Measurements from ENCODE around the gene RARB. TPM values are rescaled to one million over a fixed set of nuclear protein-coding genes. Genes with fewer than 3 reads are reported as not detected.

Gene RARB
- total and polyA plus RNA-seq, 2 donors from 2014 or later = 8.3 to 14.7 TPM

- Histone ChIP-seq H3K4me3 (ENCODE audit: low read length in 3 of 3) (no peak overlapping the region), H3K9ac (ENCODE audit: low read length in 3 of 3) (no peak overlapping the region), H3K36me3 (ENCODE audit: control insufficient read depth in 2 of 3, insufficient read depth in 3 of 3, low read length in 3 of 3) (peaks cover 0 to 3% (median 0%) of the 10 kb centered on the region in 3 donors), H3K27me3 (ENCODE audit: control insufficient read depth, insufficient read depth, low read length) (no peaks in the 10 kb centered on the region), H3K4me1 (ENCODE audit: control insufficient read depth in 2 of 3, insufficient read depth in 2 of 3, low read depth in 1 of 3, low read length in 3 of 3) (no peaks in the 10 kb centered on the region), H3K27ac (ENCODE audit: low read depth in 2 of 2, low read length in 2 of 2) (no peak overlapping the region), H3K9me3 (ENCODE audit: control insufficient read depth in 2 of 3, insufficient read depth in 1 of 3, low read length in 3 of 3) (no peaks in the 10 kb centered on the region)
- TF ChIP-seq CTCF (IDR thresholded peaks at IDR 0.05; ENCODE audit: borderline replicate concordance, extremely low read depth, insufficient read depth) = no peak
- intact Hi-C loops (cut with DNase I) = no loop called here
- DNase-seq = no peak
- no peak for FAIRE-seq
Observed at GRCh38 chr3:25564075-25564474, 136.0 kb downstream of the RARB start.

- FAIRE-seq = no peak
- intact Hi-C loops (cut with DNase I) = no loop called here
- no peak overlapping the region for H3K4me3 ChIP-seq (ENCODE audit: low read length in 3 of 3)
- H3K9me3 ChIP-seq (ENCODE audit: control insufficient read depth in 2 of 3, insufficient read depth in 1 of 3, low read length in 3 of 3) = no peaks in the 10 kb centered on the region
- no peak overlapping the region for H3K9ac ChIP-seq (ENCODE audit: low read length in 3 of 3)
- DNase-seq = no peak
- no peak overlapping the region for H3K27ac ChIP-seq (ENCODE audit: low read depth in 2 of 2, low read length in 2 of 2)
- no peaks in the 10 kb centered on the region for H3K27me3 ChIP-seq (ENCODE audit: control insufficient read depth, insufficient read depth, low read length)
- peaks cover 0 to 2% (median 0%) of the 10 kb centered on the region in 3 donors for H3K4me1 ChIP-seq (ENCODE audit: control insufficient read depth in 2 of 3, insufficient read depth in 2 of 3, low read depth in 1 of 3, low read length in 3 of 3)
- no peak for TF ChIP-seq CTCF (IDR thresholded peaks at IDR 0.05; ENCODE audit: borderline replicate concordance, extremely low read depth, insufficient read depth)
- H3K36me3 ChIP-seq (ENCODE audit: control insufficient read depth in 2 of 3, insufficient read depth in 3 of 3, low read length in 3 of 3) = peaks cover 0 to 3% (median 0%) of the 10 kb centered on the region in 3 donors
Observed at GRCh38 chr3:25565807-25566206, 137.7 kb downstream of the RARB start.

GRCh38 chr3:25566358-25566920 is 138.4 kb downstream of the RARB start:
- intact Hi-C loops (cut with DNase I) = no loop called here
- H3K9me3 ChIP-seq (ENCODE audit: control insufficient read depth in 2 of 3, insufficient read depth in 1 of 3, low read length in 3 of 3) = no peaks in the 10 kb centered on the region
- no peak overlapping the region for H3K9ac ChIP-seq (ENCODE audit: low read length in 3 of 3)
- no peak for TF ChIP-seq CTCF (IDR thresholded peaks at IDR 0.05; ENCODE audit: borderline replicate concordance, extremely low read depth, insufficient read depth)
- no peak overlapping the region for H3K4me3 ChIP-seq (ENCODE audit: low read length in 3 of 3)
- no peaks in the 10 kb centered on the region for H3K27me3 ChIP-seq (ENCODE audit: control insufficient read depth, insufficient read depth, low read length)
- peaks cover 0 to 2% (median 0%) of the 10 kb centered on the region in 3 donors for H3K4me1 ChIP-seq (ENCODE audit: control insufficient read depth in 2 of 3, insufficient read depth in 2 of 3, low read depth in 1 of 3, low read length in 3 of 3)
- peaks cover 0 to 3% (median 0%) of the 10 kb centered on the region in 3 donors for H3K36me3 ChIP-seq (ENCODE audit: control insufficient read depth in 2 of 3, insufficient read depth in 3 of 3, low read length in 3 of 3)
- DNase-seq (no peak), FAIRE-seq (no peak)
- H3K27ac ChIP-seq (ENCODE audit: low read depth in 2 of 2, low read length in 2 of 2) = no peak overlapping the region

- H3K27ac ChIP-seq (ENCODE audit: low read depth in 2 of 2, low read length in 2 of 2) = no peak overlapping the region
- no peak overlapping the region for H3K4me3 ChIP-seq (ENCODE audit: low read length in 3 of 3)
- peaks cover 0 to 3% (median 0%) of the 10 kb centered on the region in 3 donors for H3K36me3 ChIP-seq (ENCODE audit: control insufficient read depth in 2 of 3, insufficient read depth in 3 of 3, low read length in 3 of 3)
- H3K9ac ChIP-seq (ENCODE audit: low read length in 3 of 3) = no peak overlapping the region
- H3K4me1 ChIP-seq (ENCODE audit: control insufficient read depth in 2 of 3, insufficient read depth in 2 of 3, low read depth in 1 of 3, low read length in 3 of 3) = peaks cover 0 to 2% (median 0%) of the 10 kb centered on the region in 3 donors
- TF ChIP-seq CTCF (IDR thresholded peaks at IDR 0.05; ENCODE audit: borderline replicate concordance, extremely low read depth, insufficient read depth) = no peak
- no peak for FAIRE-seq
- intact Hi-C loops (cut with DNase I) = no loop called here
- DNase-seq = no peak
- no peaks in the 10 kb centered on the region for H3K9me3 ChIP-seq (ENCODE audit: control insufficient read depth in 2 of 3, insufficient read depth in 1 of 3, low read length in 3 of 3)
- no peaks in the 10 kb centered on the region for H3K27me3 ChIP-seq (ENCODE audit: control insufficient read depth, insufficient read depth, low read length)
Observed at GRCh38 chr3:25567388-25567787, 139.3 kb downstream of the RARB start.
